Activated T-cell treated with anti-CD3 and anti-CD28 coated beads, Interleukin-2, amount 50 U/mL, for 72 hours (primary cell): Measurements from ENCODE around the gene RHOU. TPM values are rescaled to one million over a fixed set of nuclear protein-coding genes. Genes with fewer than 3 reads are reported as not detected.

Experiments
- ATAC-seq, 2 donors: fragments of 150-1000 bp; cut with Tn5 transposase; replicated peaks in 1 of 2; 2 replicates each; pipeline ENCODE4 v1.10.0; 2021; ENCODE audit warnings: moderate library complexity in 2 of 2, mild to moderate bottlenecking in 1 of 2
- DNase-seq, 2 donors: peaks; one replicate each; pipeline ENCODE4 v3.0.0; 2021 to 2022; ENCODE audit warnings: mixed read lengths in 1 of 2
- H3K27ac Mint-ChIP-seq: one replicate; pipeline ENCODE4 v1.8.0; 2022; ENCODE audit warnings: mild to moderate bottlenecking, moderate library complexity, mixed read lengths
- H3K27me3 Mint-ChIP-seq: one replicate; pipeline ENCODE4 v1.8.0; 2022; ENCODE audit warnings: low read depth, mixed read lengths
- H3K36me3 Mint-ChIP-seq, 2 donors: one replicate each; pipeline ENCODE4 v1.8.0; 2022; ENCODE audit warnings: mixed read lengths in 2 of 2, mild to moderate bottlenecking in 1 of 2; ENCODE audit not compliant: insufficient read depth in 2 of 2
- H3K4me1 Mint-ChIP-seq: one replicate; pipeline ENCODE4 v1.8.0; 2022; ENCODE audit warnings: low read depth, mixed read lengths
- H3K4me3 Mint-ChIP-seq, 2 donors: one replicate each; pipeline ENCODE4 v1.8.0; 2022; ENCODE audit warnings: mild to moderate bottlenecking in 2 of 2, mixed read lengths in 2 of 2, moderate library complexity in 2 of 2
- H3K9me3 Mint-ChIP-seq, 2 donors: one replicate each; pipeline ENCODE4 v1.8.0; 2022; ENCODE audit warnings: mixed read lengths in 2 of 2
- total RNA-seq, 2 donors: library from RNA; stranded (reverse); gene quantifications; one replicate each; pipeline ENCODE4 v1.2.3, GENCODE V29; 2022

RHOU gene
- total RNA-seq, 2 donors from 2014 or later, result 0.70 to 0.88 TPM

GRCh38 chr1:228743405-228743804 lies 8.1 kb downstream of the RHOU start:
- ATAC-seq (no peak), DNase-seq (no peak)
- Mint-ChIP-seq H3K4me1 (peaks cover 4% of the 10 kb centered on the region), H3K27ac (peak overlapping the region; percentile 68), H3K27me3 (no peaks in the 10 kb centered on the region), H3K4me3 (no peak overlapping the region), H3K36me3 (no peaks in the 10 kb centered on the region), H3K9me3 (no peaks in the 10 kb centered on the region)

- ATAC-seq, result no peak
- H3K4me3 Mint-ChIP-seq, result no peak overlapping the region
Observed at GRCh38 chr1:228744356-228744755, 9.1 kb downstream of the RHOU start.

GRCh38 chr1:228744918-228745317 lies 9.6 kb downstream of the RHOU start:
- DNase-seq (no peak), ATAC-seq (no peak)
- H3K4me3 Mint-ChIP-seq, result no peak overlapping the region
- H3K36me3 Mint-ChIP-seq, result no peaks in the 10 kb centered on the region
- H3K9me3 Mint-ChIP-seq, result no peaks in the 10 kb centered on the region
- H3K27me3 Mint-ChIP-seq, result peaks cover 6% of the 10 kb centered on the region
- peaks cover 8% of the 10 kb centered on the region for H3K4me1 Mint-ChIP-seq
- H3K27ac Mint-ChIP-seq, result no peak overlapping the region

More at GRCh38 chr1:228744356-228744755, 9.1 kb downstream of the RHOU start:
- H3K9me3 Mint-ChIP-seq, result no peaks in the 10 kb centered on the region
- H3K27me3 Mint-ChIP-seq, result peaks cover under 1% of the 10 kb centered on the region
- DNase-seq, result no peak
- H3K4me1 Mint-ChIP-seq, result peaks cover 8% of the 10 kb centered on the region
- H3K36me3 Mint-ChIP-seq, result no peaks in the 10 kb centered on the region
- no peak overlapping the region for H3K27ac Mint-ChIP-seq

- no peaks in the 10 kb centered on the region for H3K9me3 Mint-ChIP-seq
- H3K27ac Mint-ChIP-seq, result no peak overlapping the region
- ATAC-seq (no peak), DNase-seq (no peak)
- no peak overlapping the region for H3K4me3 Mint-ChIP-seq
- peaks cover 7% of the 10 kb centered on the region for H3K27me3 Mint-ChIP-seq
- peaks cover 8% of the 10 kb centered on the region for H3K4me1 Mint-ChIP-seq
- H3K36me3 Mint-ChIP-seq, result no peaks in the 10 kb centered on the region
Observed at GRCh38 chr1:228745497-228745896, 10.2 kb downstream of the RHOU start.

- DNase-seq, result no peak
- Mint-ChIP-seq H3K4me3 (no peak overlapping the region), H3K36me3 (no peaks in the 10 kb centered on the region), H3K9me3 (no peaks in the 10 kb centered on the region), H3K27ac (no peak overlapping the region), H3K4me1 (peaks cover 8% of the 10 kb centered on the region), H3K27me3 (peaks cover 12% of the 10 kb centered on the region)
- no peak for ATAC-seq
Observed at GRCh38 chr1:228747301-228747935, 12.1 kb downstream of the RHOU start.

- DNase-seq, result no peak
- Mint-ChIP-seq H3K36me3 (no peaks in the 10 kb centered on the region), H3K27me3 (peaks cover 12% of the 10 kb centered on the region), H3K4me3 (peak overlapping the region in 1 of 2 donors; percentile 17), H3K27ac (no peak overlapping the region), H3K9me3 (no peaks in the 10 kb centered on the region), H3K4me1 (peaks cover 8% of the 10 kb centered on the region)
- peak in 1 of 2 donors; percentile 11 for ATAC-seq
Observed at GRCh38 chr1:228748029-228748428, 12.8 kb downstream of the RHOU start.

- Mint-ChIP-seq H3K9me3 (no peaks in the 10 kb centered on the region), H3K4me1 (peaks cover 8% of the 10 kb centered on the region), H3K36me3 (no peaks in the 10 kb centered on the region), H3K27ac (no peak overlapping the region), H3K27me3 (peaks cover 13% of the 10 kb centered on the region), H3K4me3 (peak overlapping the region in 1 of 2 donors; percentile 17)
- ATAC-seq (peak; percentile 79 to 87), DNase-seq (peak; percentile 31 to 34)
Observed at GRCh38 chr1:228748431-228748830, 13.2 kb downstream of the RHOU start.

GRCh38 chr1:228749765-228750164 lies 14.5 kb downstream of the RHOU start:
- peaks cover 20% of the 10 kb centered on the region for H3K27me3 Mint-ChIP-seq
- no peaks in the 10 kb centered on the region for H3K36me3 Mint-ChIP-seq
- H3K4me3 Mint-ChIP-seq, result no peak overlapping the region
- ATAC-seq (no peak), DNase-seq (no peak)
- peaks cover 8% of the 10 kb centered on the region for H3K4me1 Mint-ChIP-seq
- no peak overlapping the region for H3K27ac Mint-ChIP-seq
- no peaks in the 10 kb centered on the region for H3K9me3 Mint-ChIP-seq

GRCh38 chr1:228750915-228751314 lies 15.6 kb downstream of the RHOU start:
- peaks cover 0 to under 1% of the 10 kb centered on the region in 2 donors for H3K36me3 Mint-ChIP-seq
- no peak overlapping the region for H3K4me3 Mint-ChIP-seq
- no peak for ATAC-seq
- H3K4me1 Mint-ChIP-seq, result peaks cover 15% of the 10 kb centered on the region
- no peak for DNase-seq
- no peaks in the 10 kb centered on the region for H3K9me3 Mint-ChIP-seq
- peaks cover 29% of the 10 kb centered on the region for H3K27me3 Mint-ChIP-seq
- no peak overlapping the region for H3K27ac Mint-ChIP-seq

GRCh38 chr1:228751360-228752098 lies 16.2 kb downstream of the RHOU start:
- no peaks in the 10 kb centered on the region for H3K9me3 Mint-ChIP-seq
- peaks cover 19% of the 10 kb centered on the region for H3K4me1 Mint-ChIP-seq
- DNase-seq (no peak), ATAC-seq (peak; percentile 52 to 76)
- peaks cover 34% of the 10 kb centered on the region for H3K27me3 Mint-ChIP-seq
- no peak overlapping the region for H3K4me3 Mint-ChIP-seq
- no peak overlapping the region for H3K27ac Mint-ChIP-seq
- H3K36me3 Mint-ChIP-seq, result peaks cover 0 to 2% of the 10 kb centered on the region in 2 donors

GRCh38 chr1:228752258-228752657 lies 17.0 kb downstream of the RHOU start:
- Mint-ChIP-seq H3K9me3 (peaks cover 0 to 2% of the 10 kb centered on the region in 2 donors), H3K4me1 (peaks cover 19% of the 10 kb centered on the region), H3K27me3 (peaks cover 42% of the 10 kb centered on the region), H3K27ac (no peak overlapping the region), H3K36me3 (peaks cover 0 to 2% of the 10 kb centered on the region in 2 donors), H3K4me3 (no peak overlapping the region)
- DNase-seq, result no peak
- no peak for ATAC-seq

GRCh38 chr1:228752675-228753265 lies 17.5 kb downstream of the RHOU start:
- Mint-ChIP-seq H3K27me3 (peaks cover 46% of the 10 kb centered on the region), H3K9me3 (peaks cover 0 to 2% of the 10 kb centered on the region in 2 donors), H3K27ac (no peak overlapping the region), H3K4me1 (peaks cover 19% of the 10 kb centered on the region), H3K36me3 (peaks cover 0 to 2% of the 10 kb centered on the region in 2 donors), H3K4me3 (no peak overlapping the region)
- ATAC-seq, result no peak
- DNase-seq, result no peak

- Mint-ChIP-seq H3K4me1 (peaks cover 16% of the 10 kb centered on the region), H3K9me3 (peaks cover 0 to 2% of the 10 kb centered on the region in 2 donors), H3K36me3 (peaks cover 0 to 2% of the 10 kb centered on the region in 2 donors), H3K4me3 (no peak overlapping the region), H3K27me3 (peaks cover 46% of the 10 kb centered on the region), H3K27ac (no peak overlapping the region)
- ATAC-seq, result no peak
- no peak for DNase-seq
Observed at GRCh38 chr1:228753287-228753686, 18.0 kb downstream of the RHOU start.
